CD4-positive, alpha-beta T cell treated with Interleukin-6 at 100 ng/mL for 8 hours (primary cell): Measurements from ENCODE around the gene THPO.

Experiments used
- DNase-seq: peaks from one replicate; pipeline ENCODE4 v3.0.0-alpha.2; 2020; ENCODE audit warnings: mixed read lengths, low spot score

THPO gene

GRCh38 chr3:184333700-184334099 lies 44.3 kb downstream of the THPO start:
- DNase-seq: no peak

- no peak for DNase-seq
Measured at GRCh38 chr3:184333190-184333589, 44.8 kb downstream of the THPO start.

GRCh38 chr3:184332370-184333090 lies 45.5 kb downstream of the THPO start:
- DNase-seq: no peak

- DNase-seq: no peak
Measured at GRCh38 chr3:184328516-184328915, 49.5 kb downstream of the THPO start.

- DNase-seq: no peak
Measured at GRCh38 chr3:184327171-184327570, 50.8 kb downstream of the THPO start.

- no peak for DNase-seq
Measured at GRCh38 chr3:184325715-184326369, 52.2 kb downstream of the THPO start.

- DNase-seq: no peak
Measured at GRCh38 chr3:184325269-184325668, 52.7 kb downstream of the THPO start.

GRCh38 chr3:184323696-184324095 lies 54.3 kb downstream of the THPO start:
- DNase-seq: no peak

GRCh38 chr3:184322731-184323487 lies 55.1 kb downstream of the THPO start:
- no peak for DNase-seq
